ENCODE measurements around the gene PWWP2B. TPM values are rescaled to one million over a fixed set of nuclear protein-coding genes. Genes with fewer than 3 reads are reported as not detected.
A peak's percentile ranks its signal among the peaks of the same experiment; 100 is the strongest.

PWWP2B gene
- total RNA-seq, 2 donors from 2014 or later, result 33.8 to 61.0 TPM

DNA sequence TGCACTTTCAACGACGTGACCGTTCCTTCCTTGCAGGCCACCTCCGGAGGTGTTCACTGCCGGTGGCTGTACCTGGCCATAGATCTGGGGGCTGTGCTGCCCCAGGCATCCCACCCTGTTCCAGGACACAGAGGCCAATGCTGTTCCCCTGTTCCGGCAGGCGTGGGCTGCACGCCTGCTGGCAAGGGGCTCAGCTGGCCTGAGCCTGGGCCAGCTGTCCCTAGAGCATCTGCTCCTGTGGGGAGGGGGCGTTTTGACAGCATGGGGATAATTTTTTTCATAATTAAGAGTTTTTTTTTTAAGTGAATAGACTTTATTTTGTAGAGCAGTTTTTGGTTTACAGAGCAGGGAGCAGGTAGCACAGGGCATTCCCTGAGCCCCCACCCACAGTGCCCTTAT is 28.8 kb downstream of the PWWP2B start:
- Histone ChIP-seq H3K4me1 (peaks cover 23% of the 10 kb centered on the region), H3K4me3 (no peak overlapping the region), H3K9me3 (no peaks in the 10 kb centered on the region), H3K27me3 (no peaks in the 10 kb centered on the region), H3K36me3 (no peaks in the 10 kb centered on the region), H3K9ac (ENCODE audit: low read depth in 2 of 2, low read length in 2 of 2) (no peak overlapping the region), H3K27ac (no peak overlapping the region)
- TF ChIP-seq, protein P1, sequence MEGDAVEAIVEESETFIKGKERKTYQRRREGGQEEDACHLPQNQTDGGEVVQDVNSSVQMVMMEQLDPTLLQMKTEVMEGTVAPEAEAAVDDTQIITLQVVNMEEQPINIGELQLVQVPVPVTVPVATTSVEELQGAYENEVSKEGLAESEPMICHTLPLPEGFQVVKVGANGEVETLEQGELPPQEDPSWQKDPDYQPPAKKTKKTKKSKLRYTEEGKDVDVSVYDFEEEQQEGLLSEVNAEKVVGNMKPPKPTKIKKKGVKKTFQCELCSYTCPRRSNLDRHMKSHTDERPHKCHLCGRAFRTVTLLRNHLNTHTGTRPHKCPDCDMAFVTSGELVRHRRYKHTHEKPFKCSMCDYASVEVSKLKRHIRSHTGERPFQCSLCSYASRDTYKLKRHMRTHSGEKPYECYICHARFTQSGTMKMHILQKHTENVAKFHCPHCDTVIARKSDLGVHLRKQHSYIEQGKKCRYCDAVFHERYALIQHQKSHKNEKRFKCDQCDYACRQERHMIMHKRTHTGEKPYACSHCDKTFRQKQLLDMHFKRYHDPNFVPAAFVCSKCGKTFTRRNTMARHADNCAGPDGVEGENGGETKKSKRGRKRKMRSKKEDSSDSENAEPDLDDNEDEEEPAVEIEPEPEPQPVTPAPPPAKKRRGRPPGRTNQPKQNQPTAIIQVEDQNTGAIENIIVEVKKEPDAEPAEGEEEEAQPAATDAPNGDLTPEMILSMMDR (IDR thresholded peaks at IDR 0.05), result no peak
- no peak for DNase-seq
- intact Hi-C loops (cut with DNase I), result no loop called here

DNA sequence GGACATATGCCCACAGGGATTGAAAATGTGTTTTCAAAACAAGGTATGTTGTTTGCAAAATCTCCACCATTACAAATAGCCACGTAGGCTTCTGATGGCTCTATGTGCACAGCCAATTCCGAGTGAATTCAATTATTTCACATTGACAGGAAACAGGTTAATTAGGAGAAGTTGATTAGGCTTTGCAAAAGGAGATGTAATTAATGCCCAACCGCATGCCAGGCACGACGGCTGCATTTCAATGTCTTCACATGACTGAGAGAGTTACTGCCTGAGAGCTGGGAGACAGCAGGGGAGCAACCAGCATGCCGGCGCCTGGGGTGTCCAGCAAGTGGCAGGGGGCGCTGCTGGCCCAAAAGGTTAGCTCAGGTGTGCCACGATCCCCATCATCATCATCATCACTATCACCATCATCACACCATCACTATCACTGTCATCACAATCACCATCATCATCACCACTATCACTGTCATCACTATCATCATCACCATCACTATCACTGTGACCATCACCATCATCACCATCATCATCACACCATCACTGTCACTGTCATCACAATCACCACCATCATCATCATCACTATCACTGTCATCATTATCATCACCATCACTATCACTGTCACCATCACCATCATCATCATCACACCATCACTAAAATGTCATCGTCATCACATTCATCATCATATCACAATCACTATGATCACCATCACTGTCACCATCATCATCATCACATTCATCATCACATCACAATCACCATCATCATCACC is 30.2 kb downstream of the PWWP2B start:
- TF ChIP-seq, protein P1 (IDR thresholded peaks at IDR 0.05), result no peak
- H3K9ac ChIP-seq (ENCODE audit: low read depth in 2 of 2, low read length in 2 of 2), result no peak overlapping the region
- H3K9me3 ChIP-seq, result no peaks in the 10 kb centered on the region
- H3K4me3 ChIP-seq, result no peak overlapping the region
- no peaks in the 10 kb centered on the region for H3K36me3 ChIP-seq
- intact Hi-C loops (cut with DNase I), result no loop called here
- no peaks in the 10 kb centered on the region for H3K27me3 ChIP-seq
- peaks cover 11% of the 10 kb centered on the region for H3K4me1 ChIP-seq
- no peak for DNase-seq
- no peak overlapping the region for H3K27ac ChIP-seq

DNA sequence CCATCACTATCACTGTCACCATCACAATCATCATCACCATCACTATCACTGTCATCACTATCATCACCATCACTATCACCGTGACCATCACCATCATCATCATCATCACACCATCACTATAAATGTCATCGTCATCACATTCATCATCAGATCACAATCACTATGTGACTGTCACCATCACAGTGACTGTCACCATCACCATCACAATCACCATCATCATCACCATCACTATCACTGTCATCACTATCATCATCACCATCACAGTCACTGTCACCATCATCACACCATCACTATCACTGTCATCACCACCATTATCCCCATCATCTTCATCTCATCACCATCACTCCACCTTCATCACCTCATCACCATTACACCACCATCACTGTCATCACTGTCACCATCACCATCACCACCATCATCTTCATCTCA is 31.0 kb downstream of the PWWP2B start:
- TF ChIP-seq, protein P1 (IDR thresholded peaks at IDR 0.05), result no peak
- Histone ChIP-seq H3K4me3 (no peak overlapping the region), H3K9me3 (no peaks in the 10 kb centered on the region), H3K9ac (ENCODE audit: low read depth in 2 of 2, low read length in 2 of 2) (no peak overlapping the region), H3K4me1 (peaks cover 10% of the 10 kb centered on the region), H3K36me3 (no peaks in the 10 kb centered on the region), H3K27me3 (no peaks in the 10 kb centered on the region), H3K27ac (no peak overlapping the region)
- intact Hi-C loops (cut with DNase I), result no loop called here
- DNase-seq, result no peak

DNA sequence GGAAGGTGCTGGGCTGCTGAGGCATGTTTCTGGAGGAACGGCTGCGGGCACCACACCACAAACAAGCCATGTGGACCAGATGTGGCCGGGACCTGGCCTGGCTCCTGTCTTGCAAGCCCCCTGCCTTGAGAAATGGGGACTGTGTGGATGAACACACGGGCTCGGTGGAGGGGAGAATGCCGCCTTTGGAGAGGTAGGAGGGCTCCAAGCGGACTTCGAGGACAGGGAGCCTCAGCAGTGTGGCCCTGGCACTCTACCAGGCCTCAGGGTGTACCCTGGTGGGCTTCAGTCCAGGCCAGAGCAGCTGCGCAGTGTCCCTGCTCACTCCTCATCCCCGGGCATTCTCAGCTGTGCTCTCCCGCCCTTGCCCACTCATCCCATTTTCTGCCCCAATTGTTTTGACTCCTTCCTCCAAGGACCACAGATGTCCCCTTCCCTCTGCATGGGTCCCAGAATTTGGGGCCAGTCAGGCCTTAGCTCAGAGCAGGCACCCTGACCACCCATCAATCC is 31.5 kb downstream of the PWWP2B start:
- no peak overlapping the region for H3K27ac ChIP-seq
- intact Hi-C loops (cut with DNase I), result no loop called here
- no peak overlapping the region for H3K9ac ChIP-seq (ENCODE audit: low read depth in 2 of 2, low read length in 2 of 2)
- no peaks in the 10 kb centered on the region for H3K27me3 ChIP-seq
- H3K4me3 ChIP-seq, result no peak overlapping the region
- peaks cover 10% of the 10 kb centered on the region for H3K4me1 ChIP-seq
- H3K36me3 ChIP-seq, result no peaks in the 10 kb centered on the region
- H3K9me3 ChIP-seq, result no peaks in the 10 kb centered on the region
- DNase-seq, result no peak
- TF ChIP-seq, protein P1 (IDR thresholded peaks at IDR 0.05), result no peak

DNA sequence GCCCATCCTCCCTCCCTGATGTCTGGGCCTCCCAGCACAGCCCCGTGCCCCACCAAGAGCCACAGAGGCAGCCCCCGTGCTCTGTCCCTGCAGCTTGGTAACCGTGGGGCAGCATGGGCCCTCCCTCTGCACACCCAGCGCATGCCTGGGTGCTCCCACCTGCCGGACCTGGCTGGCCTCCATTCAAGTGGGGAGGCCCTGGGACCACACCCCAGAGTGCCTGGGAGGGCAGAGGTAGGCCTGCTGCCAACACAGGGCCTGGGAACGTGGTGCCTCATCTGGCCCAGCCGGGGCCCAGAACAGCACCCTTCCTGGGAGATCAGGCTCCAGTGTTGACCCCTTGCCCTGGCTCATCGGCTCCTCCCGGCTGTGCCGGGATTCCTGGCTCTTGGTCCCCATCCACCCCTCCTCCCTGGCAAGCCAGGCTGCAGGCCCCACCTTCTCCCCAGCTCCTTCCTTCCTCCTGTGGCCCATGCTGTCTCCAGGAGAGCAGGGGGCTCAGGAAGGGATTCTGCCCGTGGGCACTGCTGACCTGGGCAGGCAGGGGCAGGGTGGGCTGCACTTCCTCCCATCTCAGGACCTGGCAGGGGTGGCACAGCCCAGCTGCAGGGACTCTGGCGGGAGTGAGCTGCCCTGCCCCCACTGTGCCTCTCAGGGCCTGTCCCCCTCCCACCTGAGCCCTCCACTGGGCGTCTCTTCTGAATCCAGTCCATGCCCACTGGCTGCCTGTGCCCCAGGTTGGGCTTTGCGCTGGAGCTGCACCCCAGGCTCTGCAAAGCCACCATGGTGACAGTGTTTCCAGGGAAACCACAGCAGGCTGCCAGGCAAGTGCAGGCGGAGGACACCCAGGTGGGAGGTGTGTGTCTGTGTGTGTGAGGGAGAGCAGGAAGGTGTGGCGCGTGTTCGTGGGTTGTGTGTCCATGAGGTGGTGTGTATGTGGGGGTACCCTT is 32.6 kb downstream of the PWWP2B start:
- no peak overlapping the region for H3K4me3 ChIP-seq
- H3K27ac ChIP-seq, result no peak overlapping the region

More for the DNA sequence above, 32.6 kb downstream of the PWWP2B start:
- Histone ChIP-seq H3K9me3 (no peaks in the 10 kb centered on the region), H3K27me3 (no peaks in the 10 kb centered on the region), H3K9ac (ENCODE audit: low read depth in 2 of 2, low read length in 2 of 2) (peak overlapping the region; percentile 4 to 55), H3K36me3 (no peaks in the 10 kb centered on the region), H3K4me1 (peaks cover 10% of the 10 kb centered on the region)
- DNase-seq, result peak; percentile 66
- TF ChIP-seq, protein P1 (IDR thresholded peaks at IDR 0.05), result no peak
- intact Hi-C loops (cut with DNase I), result no loop called here
